DND-41 (cell line): ENCODE results near the gene CLIC2.
"Not testable (repeated sequence)": the region's sequence is repeated elsewhere in the genome, so short reads cannot be mapped to it uniquely, and the experiment has no call there.

Experiments used
- ATAC-seq: fragments of 200-7000 bp; cut with Tn5 transposase; 3 replicates; pipeline ENCODE4 v1.9.1; 2021; ENCODE audit warnings: low read depth; ENCODE audit not compliant: insufficient read depth
- DNase-seq: peaks from one replicate; pipeline ENCODE4 v3.0.0-alpha.2; 2020
- H2AFZ ChIP-seq: 2 replicates; pipeline ENCODE4 v1.6.0; 2012; ENCODE audit warnings: low read depth, low read length
- H3K27ac ChIP-seq: 2 replicates; pipeline ENCODE4 v1.5.1; 2012; ENCODE audit warnings: low read length, inconsistent platforms
- H3K27me3 ChIP-seq: fragments of 200-600 bp; sonication (generic); 2 replicates; pipeline ENCODE4 v1.6.0; 2012; ENCODE audit warnings: low read length, mild to moderate bottlenecking, inconsistent platforms; ENCODE audit not compliant: insufficient read depth, poor library complexity
- H3K36me3 ChIP-seq: 2 replicates; pipeline ENCODE4 v1.5.1; 2012; ENCODE audit warnings: low read length, inconsistent platforms; ENCODE audit not compliant: insufficient read depth
- H3K4me1 ChIP-seq: 2 replicates; pipeline ENCODE4 v1.5.1; 2012; ENCODE audit warnings: mild to moderate bottlenecking, low read length; ENCODE audit not compliant: insufficient read depth
- H3K4me2 ChIP-seq: 2 replicates; pipeline ENCODE4 v1.6.0; 2012; ENCODE audit warnings: mild to moderate bottlenecking, moderate library complexity, low read length, inconsistent platforms; ENCODE audit not compliant: insufficient read depth
- H3K4me3 ChIP-seq, 2 experiments: fragments of 200-600 bp in 1 of 2; shearing (Covaris generic) in 1 of 2; 2 replicates each; pipeline ENCODE4 v1.5.1; 2012 to 2016; ENCODE audit warnings: inconsistent platforms in 2 of 2, low read length in 2 of 2, mild to moderate bottlenecking in 2 of 2, low read depth in 1 of 2, moderate library complexity in 1 of 2
- H3K79me2 ChIP-seq: 2 replicates; pipeline ENCODE4 v1.6.0; 2012; ENCODE audit warnings: low read length, inconsistent platforms; ENCODE audit not compliant: insufficient read depth
- H3K9ac ChIP-seq: 2 replicates; pipeline ENCODE4 v1.6.0; 2012; ENCODE audit warnings: low read depth, mild to moderate bottlenecking, inconsistent platforms, low read length, moderate library complexity
- H3K9me3 ChIP-seq: 2 replicates; pipeline ENCODE4 v1.5.1; 2012; ENCODE audit warnings: low read length, moderate library complexity, mild to moderate bottlenecking, inconsistent platforms; ENCODE audit not compliant: insufficient read depth, severe bottlenecking
- H4K20me1 ChIP-seq: 2 replicates; pipeline ENCODE4 v1.6.0; 2012; ENCODE audit warnings: low read length; ENCODE audit not compliant: insufficient read depth
- EZH2 ChIP-seq: IDR thresholded peaks from 3 replicates; pipeline ENCODE4 v1.6.1; 2012; ENCODE audit warnings: borderline replicate concordance, low read depth, mild to moderate bottlenecking, moderate library complexity, low read length, inconsistent platforms; ENCODE audit not compliant: severe bottlenecking
- TF ChIP-seq, protein P1 (sequence below): IDR thresholded peaks from 2 replicates; pipeline ENCODE4 v1.5.1; 2012; ENCODE audit warnings: borderline replicate concordance, low read length, moderate library complexity, mild to moderate bottlenecking; ENCODE audit not compliant: poor library complexity, severe bottlenecking; ENCODE audit errors: extremely low read depth

Gene CLIC2

GRCh38 chrX:155313766-155314165 is 20.6 kb downstream of the CLIC2 start:
- TF ChIP-seq EZH2, result no peak
- TF ChIP-seq, protein P1, sequence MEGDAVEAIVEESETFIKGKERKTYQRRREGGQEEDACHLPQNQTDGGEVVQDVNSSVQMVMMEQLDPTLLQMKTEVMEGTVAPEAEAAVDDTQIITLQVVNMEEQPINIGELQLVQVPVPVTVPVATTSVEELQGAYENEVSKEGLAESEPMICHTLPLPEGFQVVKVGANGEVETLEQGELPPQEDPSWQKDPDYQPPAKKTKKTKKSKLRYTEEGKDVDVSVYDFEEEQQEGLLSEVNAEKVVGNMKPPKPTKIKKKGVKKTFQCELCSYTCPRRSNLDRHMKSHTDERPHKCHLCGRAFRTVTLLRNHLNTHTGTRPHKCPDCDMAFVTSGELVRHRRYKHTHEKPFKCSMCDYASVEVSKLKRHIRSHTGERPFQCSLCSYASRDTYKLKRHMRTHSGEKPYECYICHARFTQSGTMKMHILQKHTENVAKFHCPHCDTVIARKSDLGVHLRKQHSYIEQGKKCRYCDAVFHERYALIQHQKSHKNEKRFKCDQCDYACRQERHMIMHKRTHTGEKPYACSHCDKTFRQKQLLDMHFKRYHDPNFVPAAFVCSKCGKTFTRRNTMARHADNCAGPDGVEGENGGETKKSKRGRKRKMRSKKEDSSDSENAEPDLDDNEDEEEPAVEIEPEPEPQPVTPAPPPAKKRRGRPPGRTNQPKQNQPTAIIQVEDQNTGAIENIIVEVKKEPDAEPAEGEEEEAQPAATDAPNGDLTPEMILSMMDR, result no peak
- H3K36me3 ChIP-seq, result no peaks in the 10 kb centered on the region
- no peak overlapping the region for H2AFZ ChIP-seq
- no peak overlapping the region for H3K4me3 ChIP-seq
- H3K79me2 ChIP-seq, result no peaks in the 10 kb centered on the region
- no peak overlapping the region for H3K27ac ChIP-seq
- no peak overlapping the region for H3K4me2 ChIP-seq
- DNase-seq (no peak), ATAC-seq (no peak)
- no peaks in the 10 kb centered on the region for H3K9me3 ChIP-seq
- no peaks in the 10 kb centered on the region for H3K27me3 ChIP-seq
- H3K4me1 ChIP-seq, result no peaks in the 10 kb centered on the region
- H4K20me1 ChIP-seq, result no peaks in the 10 kb centered on the region
- H3K9ac ChIP-seq, result no peak overlapping the region

DNA sequence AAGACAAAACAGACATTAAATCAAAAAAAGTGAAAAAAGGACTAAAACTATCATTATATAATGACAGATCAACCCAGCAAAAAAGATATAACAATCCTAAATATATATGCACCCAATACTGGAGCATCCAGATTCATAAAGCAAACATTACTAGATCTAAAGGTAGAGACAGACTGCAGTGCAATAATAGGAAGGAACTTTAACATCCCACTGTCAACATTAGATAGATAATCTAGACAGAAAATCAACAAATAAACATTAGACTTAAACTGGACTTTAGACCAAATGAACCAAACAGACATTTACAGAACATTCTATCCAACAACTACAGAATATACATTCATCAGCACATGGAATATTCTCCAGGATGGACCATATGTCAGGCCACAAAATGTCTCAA is 40.6 kb downstream of the CLIC2 start:
- ATAC-seq, result no peak
- H3K79me2 ChIP-seq, result no peaks in the 10 kb centered on the region
- H3K4me3 ChIP-seq, result no peak overlapping the region
- TF ChIP-seq, protein P1, result no peak
- TF ChIP-seq EZH2, result no peak
- H3K36me3 ChIP-seq, result no peaks in the 10 kb centered on the region
- H2AFZ ChIP-seq, result no peak overlapping the region
- no peak overlapping the region for H3K27ac ChIP-seq
- no peaks in the 10 kb centered on the region for H3K27me3 ChIP-seq
- H3K9ac ChIP-seq, result no peak overlapping the region
- DNase-seq, result no peak
- no peaks in the 10 kb centered on the region for H3K4me1 ChIP-seq
- no peaks in the 10 kb centered on the region for H3K9me3 ChIP-seq
- no peaks in the 10 kb centered on the region for H4K20me1 ChIP-seq
- no peak overlapping the region for H3K4me2 ChIP-seq

- Histone ChIP-seq H3K4me1 (no peaks in the 10 kb centered on the region), H3K9me3 (no peaks in the 10 kb centered on the region)
- TF ChIP-seq, protein P1, result no peak
- TF ChIP-seq EZH2, result no peak
These were observed 54.5 kb downstream of the CLIC2 start for GRCh38 chrX:155279873-155280272.

DNA sequence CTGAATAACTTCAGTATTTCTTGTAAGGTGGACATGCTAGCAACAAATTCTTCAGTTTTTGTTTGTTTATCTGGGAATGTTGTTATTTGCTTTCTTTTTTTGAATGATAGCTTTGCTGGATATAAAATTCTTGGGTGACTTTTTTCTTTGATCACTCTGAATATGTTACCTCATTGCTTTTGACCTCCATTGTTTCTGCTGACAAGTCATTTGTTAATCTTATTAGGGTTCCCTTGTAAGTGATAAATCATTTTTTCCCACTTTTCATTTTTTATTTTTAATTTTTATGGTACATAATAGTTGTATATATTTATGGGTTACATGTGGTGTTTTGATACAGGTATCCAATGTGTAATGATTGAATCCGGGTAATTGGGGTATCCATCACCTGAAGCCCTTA is 63.4 kb downstream of the CLIC2 start:
- H3K4me1 ChIP-seq, result no peaks in the 10 kb centered on the region
- no peak overlapping the region for H3K9ac ChIP-seq
- H3K4me3 ChIP-seq, result no peak overlapping the region
- H3K36me3 ChIP-seq, result no peaks in the 10 kb centered on the region
- DNase-seq, result no peak
- no peaks in the 10 kb centered on the region for H3K9me3 ChIP-seq
- TF ChIP-seq, protein P1, result no peak
- TF ChIP-seq EZH2, result no peak
- H3K4me2 ChIP-seq, result no peak overlapping the region
- H4K20me1 ChIP-seq, result no peaks in the 10 kb centered on the region
- H3K27me3 ChIP-seq, result no peaks in the 10 kb centered on the region
- no peak overlapping the region for H3K27ac ChIP-seq
- no peaks in the 10 kb centered on the region for H3K79me2 ChIP-seq
- no peak overlapping the region for H2AFZ ChIP-seq
- no peak for ATAC-seq

More at GRCh38 chrX:155279873-155280272, 54.5 kb downstream of the CLIC2 start:
- H3K79me2 ChIP-seq, result no peaks in the 10 kb centered on the region
- no peak overlapping the region for H2AFZ ChIP-seq
- H3K27me3 ChIP-seq, result no peaks in the 10 kb centered on the region
- no peak overlapping the region for H3K4me3 ChIP-seq
- no peak overlapping the region for H3K27ac ChIP-seq
- no peak overlapping the region for H3K4me2 ChIP-seq
- no peak for ATAC-seq
- H3K9ac ChIP-seq, result no peak overlapping the region
- no peaks in the 10 kb centered on the region for H4K20me1 ChIP-seq
- no peaks in the 10 kb centered on the region for H3K36me3 ChIP-seq
- no peak for DNase-seq

- not testable (repeated sequence) for H3K9me3 ChIP-seq, H3K27ac ChIP-seq, H2AFZ ChIP-seq, DNase-seq, H3K4me2 ChIP-seq, ATAC-seq, H3K27me3 ChIP-seq, H4K20me1 ChIP-seq, H3K36me3 ChIP-seq, H3K9ac ChIP-seq, H3K4me3 ChIP-seq
- Histone ChIP-seq H3K79me2 (peaks cover 10% of the 10 kb centered on the region), H3K4me1 (peaks cover 14% of the 10 kb centered on the region)
These were observed 66.4 kb downstream of the CLIC2 start for GRCh38 chrX:155267995-155268394.
